HL-60 (cell line): Measurements from ENCODE around the gene BOLA3.

Experiments used
- SPI1 ChIP-seq: IDR thresholded peaks from 2 replicates; pipeline ENCODE4 v1.6.1; 2012; ENCODE audit warnings: low read depth, mild to moderate bottlenecking, borderline replicate concordance
- TF ChIP-seq, protein P1 (sequence below): IDR thresholded peaks from one replicate; pipeline ENCODE4 v1.5.1; 2011; ENCODE audit warnings: low read length, control low read depth, inconsistent platforms; ENCODE audit not compliant: insufficient read depth

DNA sequence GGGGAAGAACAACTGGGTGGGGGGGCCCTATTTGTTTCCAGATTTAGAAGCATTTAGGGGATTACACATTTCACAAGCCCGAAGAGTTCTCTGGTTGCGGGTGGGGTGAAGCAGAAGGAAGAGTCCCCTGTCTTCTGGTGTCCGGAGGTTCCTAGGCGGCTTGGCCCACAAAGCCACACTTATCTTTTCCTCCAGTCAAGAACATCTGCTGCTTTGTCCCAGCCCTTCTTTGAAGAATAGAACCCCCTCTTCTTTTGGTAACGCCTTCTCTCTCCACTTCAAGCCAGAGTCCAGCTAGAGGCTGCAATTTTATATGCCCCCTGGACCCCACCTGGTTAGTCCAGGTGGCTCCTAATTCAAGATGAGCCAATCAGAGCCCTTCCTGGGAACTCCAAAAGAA, 15.8 kb downstream of the BOLA3 start:
- TF ChIP-seq SPI1, result no peak
- TF ChIP-seq, protein P1, sequence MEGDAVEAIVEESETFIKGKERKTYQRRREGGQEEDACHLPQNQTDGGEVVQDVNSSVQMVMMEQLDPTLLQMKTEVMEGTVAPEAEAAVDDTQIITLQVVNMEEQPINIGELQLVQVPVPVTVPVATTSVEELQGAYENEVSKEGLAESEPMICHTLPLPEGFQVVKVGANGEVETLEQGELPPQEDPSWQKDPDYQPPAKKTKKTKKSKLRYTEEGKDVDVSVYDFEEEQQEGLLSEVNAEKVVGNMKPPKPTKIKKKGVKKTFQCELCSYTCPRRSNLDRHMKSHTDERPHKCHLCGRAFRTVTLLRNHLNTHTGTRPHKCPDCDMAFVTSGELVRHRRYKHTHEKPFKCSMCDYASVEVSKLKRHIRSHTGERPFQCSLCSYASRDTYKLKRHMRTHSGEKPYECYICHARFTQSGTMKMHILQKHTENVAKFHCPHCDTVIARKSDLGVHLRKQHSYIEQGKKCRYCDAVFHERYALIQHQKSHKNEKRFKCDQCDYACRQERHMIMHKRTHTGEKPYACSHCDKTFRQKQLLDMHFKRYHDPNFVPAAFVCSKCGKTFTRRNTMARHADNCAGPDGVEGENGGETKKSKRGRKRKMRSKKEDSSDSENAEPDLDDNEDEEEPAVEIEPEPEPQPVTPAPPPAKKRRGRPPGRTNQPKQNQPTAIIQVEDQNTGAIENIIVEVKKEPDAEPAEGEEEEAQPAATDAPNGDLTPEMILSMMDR, result no peak
